Measurements from ENCODE around the gene CACFD1.

DNA sequence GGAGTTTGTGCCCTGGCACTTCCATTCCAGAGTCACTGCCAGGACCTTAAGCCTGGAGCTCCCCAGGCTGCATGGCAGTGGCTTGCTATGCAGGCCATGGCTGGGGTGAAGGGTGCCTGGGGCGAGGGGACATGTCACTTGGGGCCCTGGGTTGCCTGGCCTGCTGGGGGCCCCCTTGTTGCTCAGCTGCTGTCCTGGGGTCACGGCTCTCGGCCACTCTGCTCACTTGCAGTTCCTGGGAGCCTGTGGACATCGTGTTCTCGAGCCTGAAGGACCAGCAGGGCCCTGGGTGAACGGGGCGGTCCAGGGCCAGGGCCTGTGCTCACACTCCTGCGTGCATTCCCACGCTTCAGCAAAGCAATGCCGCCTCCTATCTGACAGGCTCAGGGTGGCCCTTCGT is 33.6 kb downstream of the CACFD1 start:
- TF ChIP-seq POLR2A (IDR thresholded peaks at IDR 0.05; ENCODE audit: extremely low read depth, insufficient read length) (no peak), MYC (IDR thresholded peaks at IDR 0.05; ENCODE audit: low read depth, low read length) (no peak)
- TF ChIP-seq, protein P1, sequence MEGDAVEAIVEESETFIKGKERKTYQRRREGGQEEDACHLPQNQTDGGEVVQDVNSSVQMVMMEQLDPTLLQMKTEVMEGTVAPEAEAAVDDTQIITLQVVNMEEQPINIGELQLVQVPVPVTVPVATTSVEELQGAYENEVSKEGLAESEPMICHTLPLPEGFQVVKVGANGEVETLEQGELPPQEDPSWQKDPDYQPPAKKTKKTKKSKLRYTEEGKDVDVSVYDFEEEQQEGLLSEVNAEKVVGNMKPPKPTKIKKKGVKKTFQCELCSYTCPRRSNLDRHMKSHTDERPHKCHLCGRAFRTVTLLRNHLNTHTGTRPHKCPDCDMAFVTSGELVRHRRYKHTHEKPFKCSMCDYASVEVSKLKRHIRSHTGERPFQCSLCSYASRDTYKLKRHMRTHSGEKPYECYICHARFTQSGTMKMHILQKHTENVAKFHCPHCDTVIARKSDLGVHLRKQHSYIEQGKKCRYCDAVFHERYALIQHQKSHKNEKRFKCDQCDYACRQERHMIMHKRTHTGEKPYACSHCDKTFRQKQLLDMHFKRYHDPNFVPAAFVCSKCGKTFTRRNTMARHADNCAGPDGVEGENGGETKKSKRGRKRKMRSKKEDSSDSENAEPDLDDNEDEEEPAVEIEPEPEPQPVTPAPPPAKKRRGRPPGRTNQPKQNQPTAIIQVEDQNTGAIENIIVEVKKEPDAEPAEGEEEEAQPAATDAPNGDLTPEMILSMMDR (IDR thresholded peaks at IDR 0.05; ENCODE audit: low read depth, low read length) = no peak
- TF ChIP-seq, protein P2, sequence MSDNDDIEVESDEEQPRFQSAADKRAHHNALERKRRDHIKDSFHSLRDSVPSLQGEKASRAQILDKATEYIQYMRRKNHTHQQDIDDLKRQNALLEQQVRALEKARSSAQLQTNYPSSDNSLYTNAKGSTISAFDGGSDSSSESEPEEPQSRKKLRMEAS (IDR thresholded peaks at IDR 0.05; ENCODE audit: low read depth, low read length) = no peak
